IPS DF 6.9 (cell line): Measurements from ENCODE around the gene MAPK10.

Experiments used
- DNase-seq: peaks from one replicate; pipeline ENCODE4 v3.0.0-alpha.2; 2013; ENCODE audit warnings: low read depth, low spot score
- H3K27ac ChIP-seq: one replicate; pipeline ENCODE4 v1.5.1; 2013; ENCODE audit warnings: low read length, control low read depth
- H3K27me3 ChIP-seq: 2 replicates; pipeline ENCODE4 v1.6.1; 2013; ENCODE audit warnings: mild to moderate bottlenecking, low read length; ENCODE audit not compliant: control insufficient read depth, insufficient read depth
- H3K36me3 ChIP-seq: 2 replicates; pipeline ENCODE4 v1.6.1; 2013; ENCODE audit warnings: low read length; ENCODE audit not compliant: control insufficient read depth, insufficient read depth
- H3K4me1 ChIP-seq: 2 replicates; pipeline ENCODE4 v1.6.1; 2013; ENCODE audit warnings: low read length; ENCODE audit not compliant: control insufficient read depth, insufficient read depth
- H3K4me3 ChIP-seq: 2 replicates; pipeline ENCODE4 v1.5.1; 2013; ENCODE audit warnings: mild to moderate bottlenecking, low read length
- H3K9me3 ChIP-seq: 2 replicates; pipeline ENCODE4 v1.6.1; 2013; ENCODE audit warnings: low read length, inconsistent platforms; ENCODE audit not compliant: control insufficient read depth, insufficient read depth
- WGBS: extraction: QIAGEN DNeasy Blood & Tissue Kit; methylation state at CpG from one replicate; pipeline ENCODE4 v1.1.7; 2013; ENCODE audit warnings: mixed read lengths, missing lambda C conversion rate; ENCODE audit not compliant: insufficient read length, insufficient coverage; 5-methylcytosine and 5-hydroxymethylcytosine counted together

The MAPK10 gene

GRCh38 chr4:86118711-86119110, 241.1 kb downstream of the MAPK10 start:
- no peak overlapping the region for H3K27ac ChIP-seq

GRCh38 chr4:86117705-86118302, 242.0 kb downstream of the MAPK10 start:
- Histone ChIP-seq H3K4me3 (no peak overlapping the region), H3K4me1 (no peaks in the 10 kb centered on the region; the same call in 1 of the 2 replicates), H3K9me3 (no peaks in the 10 kb centered on the region), H3K27me3 (no peaks in the 10 kb centered on the region), H3K36me3 (no peaks in the 10 kb centered on the region), H3K27ac (no peak overlapping the region)
- DNase-seq = no peak
- no CpG with 5 or more reads among the region's 2 CpGs for WGBS

More at GRCh38 chr4:86118711-86119110, 241.1 kb downstream of the MAPK10 start:
- no peak for DNase-seq
- Histone ChIP-seq H3K9me3 (no peaks in the 10 kb centered on the region), H3K4me1 (no peaks in the 10 kb centered on the region; the same call in 1 of the 2 replicates), H3K27me3 (no peaks in the 10 kb centered on the region), H3K36me3 (no peaks in the 10 kb centered on the region), H3K4me3 (no peak overlapping the region)

GRCh38 chr4:86114563-86114962, 245.3 kb downstream of the MAPK10 start:
- H3K4me1 ChIP-seq = no peaks in the 10 kb centered on the region; the same call in 1 of the 2 replicates
- no peaks in the 10 kb centered on the region for H3K27me3 ChIP-seq
- H3K9me3 ChIP-seq = no peaks in the 10 kb centered on the region
- H3K4me3 ChIP-seq = no peak overlapping the region
- no CpG with 5 or more reads among the region's 2 CpGs for WGBS
- H3K27ac ChIP-seq = no peak overlapping the region
- DNase-seq = no peak
- H3K36me3 ChIP-seq = no peaks in the 10 kb centered on the region

GRCh38 chr4:86108834-86109233, 251.0 kb downstream of the MAPK10 start:
- Histone ChIP-seq H3K4me1 (no peaks in the 10 kb centered on the region), H3K4me3 (no peak overlapping the region), H3K27me3 (no peaks in the 10 kb centered on the region), H3K27ac (no peak overlapping the region), H3K9me3 (no peaks in the 10 kb centered on the region), H3K36me3 (no peaks in the 10 kb centered on the region)
- no peak for DNase-seq
- WGBS = no CpG with 5 or more reads among the region's 2 CpGs

- H3K27ac ChIP-seq = no peak overlapping the region
- H3K9me3 ChIP-seq = no peaks in the 10 kb centered on the region
- H3K36me3 ChIP-seq = no peaks in the 10 kb centered on the region
- no peaks in the 10 kb centered on the region for H3K27me3 ChIP-seq
- no CpG with 5 or more reads among the region's 1 CpG for WGBS
- no peak for DNase-seq
- H3K4me1 ChIP-seq = no peaks in the 10 kb centered on the region
- no peak overlapping the region for H3K4me3 ChIP-seq
Measured at GRCh38 chr4:86108137-86108536, 251.7 kb downstream of the MAPK10 start.

- Histone ChIP-seq H3K4me3 (no peak overlapping the region), H3K36me3 (no peaks in the 10 kb centered on the region), H3K9me3 (no peaks in the 10 kb centered on the region), H3K27ac (no peak overlapping the region), H3K4me1 (no peaks in the 10 kb centered on the region), H3K27me3 (no peaks in the 10 kb centered on the region)
- no CpG with 5 or more reads among the region's 6 CpGs for WGBS
- no peak for DNase-seq
Measured at GRCh38 chr4:86107112-86107511, 252.7 kb downstream of the MAPK10 start.

- H3K4me1 ChIP-seq = no peaks in the 10 kb centered on the region
- WGBS = no CpG with 5 or more reads among the region's 2 CpGs
- no peaks in the 10 kb centered on the region for H3K9me3 ChIP-seq
- H3K27me3 ChIP-seq = no peaks in the 10 kb centered on the region
- DNase-seq = no peak
- H3K4me3 ChIP-seq = no peak overlapping the region
- no peak overlapping the region for H3K27ac ChIP-seq
- H3K36me3 ChIP-seq = no peaks in the 10 kb centered on the region
Measured at GRCh38 chr4:86106475-86106874, 253.4 kb downstream of the MAPK10 start.

- WGBS = no CpG with 5 or more reads among the region's 2 CpGs
- Histone ChIP-seq H3K36me3 (no peaks in the 10 kb centered on the region), H3K4me3 (no peak overlapping the region), H3K4me1 (peaks cover 2% of the 10 kb centered on the region; the same call in 1 of the 2 replicates), H3K27me3 (no peaks in the 10 kb centered on the region), H3K9me3 (no peaks in the 10 kb centered on the region), H3K27ac (no peak overlapping the region)
- no peak for DNase-seq
Measured at GRCh38 chr4:86101841-86102240, 258.0 kb downstream of the MAPK10 start.

GRCh38 chr4:86101410-86101809, 258.4 kb downstream of the MAPK10 start:
- Histone ChIP-seq H3K4me3 (no peak overlapping the region), H3K27ac (no peak overlapping the region), H3K4me1 (peaks cover 2% of the 10 kb centered on the region; the same call in 1 of the 2 replicates), H3K9me3 (no peaks in the 10 kb centered on the region), H3K27me3 (no peaks in the 10 kb centered on the region), H3K36me3 (no peaks in the 10 kb centered on the region)
- DNase-seq = no peak

- H3K4me3 ChIP-seq = no peak overlapping the region
- no peak overlapping the region for H3K27ac ChIP-seq
- no peaks in the 10 kb centered on the region for H3K36me3 ChIP-seq
- no CpG with 5 or more reads among the region's 7 CpGs for WGBS
- peaks cover 2% of the 10 kb centered on the region; the same call in 1 of the 2 replicates for H3K4me1 ChIP-seq
- H3K27me3 ChIP-seq = no peaks in the 10 kb centered on the region
- DNase-seq = no peak
- H3K9me3 ChIP-seq = no peaks in the 10 kb centered on the region
Measured at GRCh38 chr4:86100539-86101215, 259.2 kb downstream of the MAPK10 start.

- Histone ChIP-seq H3K36me3 (no peaks in the 10 kb centered on the region), H3K9me3 (no peaks in the 10 kb centered on the region), H3K4me1 (peaks cover 2% of the 10 kb centered on the region; the same call in 1 of the 2 replicates), H3K27ac (no peak overlapping the region), H3K27me3 (no peaks in the 10 kb centered on the region), H3K4me3 (no peak overlapping the region)
- no peak for DNase-seq
- no CpG with 5 or more reads among the region's 3 CpGs for WGBS
Measured at GRCh38 chr4:86099348-86099747, 260.5 kb downstream of the MAPK10 start.
